ENCODE measurements around the gene TKT.
"Not testable (repeated sequence)": the region's sequence is repeated elsewhere in the genome, so short reads cannot be mapped to it uniquely, and the experiment has no call there.

TKT gene

GRCh38 chr3:53259427-53260259 is 3.8 kb upstream of the TKT start:
- no peak for DNase-seq

GRCh38 chr3:53258600-53259426 is 3.0 kb upstream of the TKT start:
- no peak for DNase-seq

GRCh38 chr3:53257465-53257864 is 1.6 kb upstream of the TKT start:
- no peak for DNase-seq

GRCh38 chr3:53256704-53257055 is 858 bp upstream of the TKT start:
- DNase-seq, result no peak

GRCh38 chr3:53255423-53255774 is 423 bp downstream of the TKT start:
- DNase-seq, result no peak

- DNase-seq, result no peak
These were observed 1.1 kb downstream of the TKT start for GRCh38 chr3:53254509-53255422.

GRCh38 chr3:53253707-53254508 is 1.9 kb downstream of the TKT start:
- DNase-seq, result no peak

- not testable (repeated sequence) for DNase-seq
These were observed 2.9 kb downstream of the TKT start for GRCh38 chr3:53252947-53253322.

GRCh38 chr3:53252096-53252946 is 3.5 kb downstream of the TKT start:
- DNase-seq, result no peak

GRCh38 chr3:53250881-53251605 is 4.8 kb downstream of the TKT start:
- no peak for DNase-seq

GRCh38 chr3:53250453-53250852 is 5.4 kb downstream of the TKT start:
- DNase-seq, result no peak

GRCh38 chr3:53248161-53248560 is 7.7 kb downstream of the TKT start:
- no peak for DNase-seq

- no peak for DNase-seq
These were observed 8.2 kb downstream of the TKT start for GRCh38 chr3:53247619-53248018.

GRCh38 chr3:53244271-53244670 is 11.6 kb downstream of the TKT start:
- no peak for DNase-seq

GRCh38 chr3:53243785-53244184 is 12.0 kb downstream of the TKT start:
- DNase-seq, result no peak

GRCh38 chr3:53243165-53243564 is 12.7 kb downstream of the TKT start:
- DNase-seq, result no peak

- DNase-seq, result no peak
These were observed 13.2 kb downstream of the TKT start for GRCh38 chr3:53242642-53243041.

- no peak for DNase-seq
These were observed 13.7 kb downstream of the TKT start for GRCh38 chr3:53242155-53242554.

GRCh38 chr3:53240989-53241972 is 14.5 kb downstream of the TKT start:
- no peak for DNase-seq

Measured in NCI-H446 treated with DMSO at 0.1 percent for 48 hours (cell line).